Astrocyte of the cerebellum (primary cell): ENCODE data around the gene OR51B2.
"Not testable (repeated sequence)": the region's sequence is repeated elsewhere in the genome, so short reads cannot be mapped to it uniquely, and the experiment has no call there.

Experiments
- DNase-seq: peaks from one replicate; pipeline ENCODE4 v3.0.0-alpha.2; 2011; ENCODE audit warnings: low read depth
- H3K4me3 ChIP-seq: 2 replicates; pipeline ENCODE4 v1.5.1; 2011; ENCODE audit warnings: mild to moderate bottlenecking, low read depth, low read length, moderate library complexity
- CTCF ChIP-seq: IDR thresholded peaks from 2 replicates; pipeline ENCODE4 v1.5.1; 2012; ENCODE audit warnings: low read length, low read depth, moderate library complexity, mild to moderate bottlenecking; ENCODE audit errors: missing control alignments
- in situ Hi-C: cut with HindIII; loops from 2 replicates; pipeline ENCODE4 v1.10.0; 2017; ENCODE audit warnings: low sequenced_read_pairs

OR51B2 gene

GRCh38 chr11:5298451-5298850, 25.6 kb downstream of the OR51B2 start:
- TF ChIP-seq CTCF, result no peak
- no peak overlapping the region for H3K4me3 ChIP-seq
- DNase-seq, result no peak
- in situ Hi-C loops, result no loop called here

GRCh38 chr11:5297721-5298323, 26.3 kb downstream of the OR51B2 start:
- TF ChIP-seq CTCF, result no peak
- in situ Hi-C loops, result no loop called here
- H3K4me3 ChIP-seq, result no peak overlapping the region
- DNase-seq, result no peak

GRCh38 chr11:5294342-5294995, 29.6 kb downstream of the OR51B2 start:
- DNase-seq, in situ Hi-C loops, H3K4me3 ChIP-seq: not testable (repeated sequence)

DNA sequence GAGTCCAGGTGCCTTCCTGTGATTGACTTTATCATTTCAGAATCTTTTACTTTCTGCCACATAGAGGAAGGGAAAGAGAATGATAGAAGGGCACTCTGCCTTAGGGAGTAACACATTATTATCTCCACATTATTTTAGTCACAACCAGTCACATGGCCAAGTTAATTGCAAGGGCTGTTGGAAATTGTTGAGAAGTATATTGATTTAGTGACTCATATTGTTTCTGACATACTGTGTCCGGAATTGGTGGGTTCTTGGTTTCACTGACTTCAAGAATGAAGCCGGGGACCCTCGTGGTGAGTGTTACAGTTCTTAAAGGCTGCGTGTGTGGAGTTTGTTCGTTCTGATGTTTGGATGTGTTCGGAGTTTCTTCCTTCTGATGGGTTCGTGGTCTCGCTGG, 31.1 kb downstream of the OR51B2 start:
- H3K4me3 ChIP-seq, result no peak overlapping the region
- DNase-seq, result no peak
- in situ Hi-C loops, result no loop called here
- TF ChIP-seq CTCF, result no peak

DNA sequence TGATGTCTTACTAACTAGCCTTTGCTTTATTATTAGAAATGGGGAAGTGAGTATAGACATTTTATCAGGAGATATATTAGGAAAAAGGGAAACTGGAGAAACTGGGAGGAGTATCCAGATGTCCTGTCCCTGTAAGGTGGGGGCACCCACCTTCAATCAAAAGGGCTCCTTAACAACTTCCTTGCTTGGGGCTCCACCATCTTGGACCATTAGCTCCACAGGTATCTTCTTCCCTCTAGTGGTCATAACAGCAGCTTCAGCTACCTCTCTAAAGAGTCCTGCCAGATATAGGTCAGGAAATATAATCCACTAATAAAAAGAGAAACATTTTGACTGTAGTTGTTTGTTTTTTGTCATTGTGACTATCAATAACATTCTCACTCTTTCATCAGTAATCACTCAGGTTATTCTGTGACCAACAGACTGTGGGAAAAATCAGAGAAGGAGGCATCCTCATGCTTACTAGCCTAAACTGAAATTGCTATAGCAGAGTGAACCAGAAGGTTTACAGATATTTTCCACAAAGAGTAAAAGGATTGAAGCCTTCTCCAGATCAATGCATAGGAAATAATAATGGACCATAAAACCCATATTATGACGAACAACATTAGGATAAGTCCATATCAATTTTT, 32.8 kb downstream of the OR51B2 start:
- in situ Hi-C loops, result no loop called here
- TF ChIP-seq CTCF, result peak; percentile 70
- no peak overlapping the region for H3K4me3 ChIP-seq
- peak; percentile 6 for DNase-seq

GRCh38 chr11:5290106-5290505, 34.0 kb downstream of the OR51B2 start:
- in situ Hi-C loops, result no loop called here
- H3K4me3 ChIP-seq, result no peak overlapping the region
- no peak for TF ChIP-seq CTCF
- DNase-seq, result no peak

GRCh38 chr11:5289696-5290095, 34.4 kb downstream of the OR51B2 start:
- no peak overlapping the region for H3K4me3 ChIP-seq
- no peak for DNase-seq
- TF ChIP-seq CTCF, result no peak
- in situ Hi-C loops, result no loop called here
